ENCODE results near the gene LYL1. TPM values are rescaled to one million over a fixed set of nuclear protein-coding genes. Genes with fewer than 3 reads are reported as not detected.

Gene LYL1
- total RNA-seq, 2 experiments from 2014 or later, result 66.8 to 72.5 TPM

- peaks cover 60% of the 10 kb centered on the region for H3K4me1 ChIP-seq (ENCODE audit: insufficient read depth, low read length, poor library complexity, severe bottlenecking)
Measured at GRCh38 chr19:13104360-13104847, 1.7 kb upstream of the LYL1 start.

GRCh38 chr19:13103581-13104359 is 1.1 kb upstream of the LYL1 start:
- no TSS peak for BruUV-seq (replicated peaks)
- DNase-seq (ENCODE audit: low spot score), result no peak
- POLR2A ChIA-PET, result interaction anchor here (0.7 to 1.4 kb wide), 7 partner anchors 8 to 108 kb away, joined by 3 to 4 read pairs (median 3); partner anchors contain the start of gene NACC1
- Histone ChIP-seq H4K20me1 (ENCODE audit: insufficient read depth, low read length) (no peaks in the 10 kb centered on the region), H3K9me3 (ENCODE audit: low read length) (no peaks in the 10 kb centered on the region), H3K79me2 (ENCODE audit: insufficient read depth, low read depth, low read length) (peaks cover 17% of the 10 kb centered on the region), H3K27ac (ENCODE audit: low read depth, low read length, poor library complexity, severe bottlenecking) (peak overlapping the region; percentile 96), H3K4me1 (ENCODE audit: insufficient read depth, low read length, poor library complexity, severe bottlenecking) (peaks cover 67% of the 10 kb centered on the region), H3K4me2 (ENCODE audit: low read length) (peak overlapping the region; percentile 85), H3K4me3 (ENCODE audit: low read depth, low read length, poor library complexity, severe bottlenecking) (peak overlapping the region; percentile 83), H2AFZ (ENCODE audit: low read length) (no peak overlapping the region), H3K9me2 (ENCODE audit: insufficient read depth, low read length) (no peaks in the 10 kb centered on the region), H3K36me3 (ENCODE audit: insufficient read depth, low read length) (peaks cover 29% of the 10 kb centered on the region)
- intact Hi-C loops (cut with micrococcal nuclease; ENCODE audit: unreplicated experiment), result loop anchor here (1.0 kb wide), 1 partner anchor 50 kb away; no protein-coding TSS in a partner anchor
- CTCF ChIA-PET (ENCODE audit: unreplicated experiment), result interaction anchor here (1.0 to 1.5 kb wide), 3 partner anchors 49 to 138 kb away, joined by 3 to 4 read pairs (median 3); no protein-coding TSS in a partner anchor
- TF ChIP-seq EZH2phosphoT487 (IDR thresholded peaks at IDR 0.05; ENCODE audit: borderline replicate concordance, low read depth, low read length) (no peak), CTCF (conservative IDR thresholded peaks at IDR 0.05; ENCODE audit: low read length) (no peak)

More at GRCh38 chr19:13104360-13104847, 1.7 kb upstream of the LYL1 start:
- ChIA-PET POLR2A (interaction anchor here (0.7 to 1.9 kb wide), 8 partner anchors 8 to 107 kb away, joined by 3 to 12 read pairs (median 4); partner anchors contain the start of gene NACC1), CTCF (ENCODE audit: unreplicated experiment) (interaction anchor here (0.5 to 1.5 kb wide), 3 partner anchors 17 to 139 kb away, joined by 3 to 4 read pairs (median 3); no protein-coding TSS in a partner anchor)
- Histone ChIP-seq H3K4me3 (ENCODE audit: low read depth, low read length, poor library complexity, severe bottlenecking) (peak overlapping the region; percentile 83), H3K36me3 (ENCODE audit: insufficient read depth, low read length) (peaks cover 31% of the 10 kb centered on the region), H3K9me2 (ENCODE audit: insufficient read depth, low read length) (no peaks in the 10 kb centered on the region), H4K20me1 (ENCODE audit: insufficient read depth, low read length) (no peaks in the 10 kb centered on the region), H3K27ac (ENCODE audit: low read depth, low read length, poor library complexity, severe bottlenecking) (peak overlapping the region; percentile 96), H3K79me2 (ENCODE audit: insufficient read depth, low read depth, low read length) (peaks cover 17% of the 10 kb centered on the region), H3K9me3 (ENCODE audit: low read length) (no peaks in the 10 kb centered on the region), H2AFZ (ENCODE audit: low read length) (peak overlapping the region; percentile 13; the same call in 1 of the 2 replicates), H3K4me2 (ENCODE audit: low read length) (peak overlapping the region; percentile 85)
- no TSS peak for BruUV-seq (replicated peaks)
- peak; percentile 96 for DNase-seq (ENCODE audit: low spot score)
- peak; percentile 85 for TF ChIP-seq CTCF (conservative IDR thresholded peaks at IDR 0.05; ENCODE audit: low read length)
- no peak for TF ChIP-seq EZH2phosphoT487 (IDR thresholded peaks at IDR 0.05; ENCODE audit: borderline replicate concordance, low read depth, low read length)
- intact Hi-C loops (cut with micrococcal nuclease; ENCODE audit: unreplicated experiment), result loop anchor here (1.0 kb wide), 1 partner anchor 49 kb away; no protein-coding TSS in a partner anchor
